Amniotic epithelial cell (primary cell): ENCODE measurements around the gene ATP5ME.
"Not testable (repeated sequence)": the region's sequence is repeated elsewhere in the genome, so short reads cannot be mapped to it uniquely, and the experiment has no call there.

Experiments
- DNase-seq: peaks from one replicate; pipeline ENCODE4 v3.0.0-alpha.2; 2010; ENCODE audit warnings: low read depth

Gene ATP5ME

GRCh38 chr4:674172-675035 is at the start of gene ATP5ME, which contains the start of gene MYL5:
ATP5ME (minus strand) TSS chr4:674276; CDS start chr4:674247, 29 bp downstream.
MYL5 (plus strand) TSS chr4:674542; CDS start chr4:678027, 3,485 bp downstream.
- peak; percentile 91 for DNase-seq

GRCh38 chr4:722851-723360 is 48.8 kb upstream of the ATP5ME start:
- no peak for DNase-seq

- no peak for DNase-seq
Measured at GRCh38 chr4:722169-722725, 48.2 kb upstream of the ATP5ME start.

- DNase-seq = peak; percentile 84
Measured at GRCh38 chr4:721261-722168, 47.4 kb upstream of the ATP5ME start.

GRCh38 chr4:720111-720860 is 46.2 kb upstream of the ATP5ME start:
- DNase-seq = no peak

GRCh38 chr4:718460-718859 is 44.4 kb upstream of the ATP5ME start:
- DNase-seq = no peak

GRCh38 chr4:717601-718320 is 43.7 kb upstream of the ATP5ME start:
- DNase-seq = no peak

- DNase-seq = no peak
Measured at GRCh38 chr4:714087-714486, 40.0 kb upstream of the ATP5ME start.

GRCh38 chr4:712916-713632 is 39.0 kb upstream of the ATP5ME start:
- no peak for DNase-seq

GRCh38 chr4:712093-712492 is 38.0 kb upstream of the ATP5ME start:
- DNase-seq = no peak

GRCh38 chr4:710916-711315 is 36.8 kb upstream of the ATP5ME start:
- DNase-seq = no peak

GRCh38 chr4:710116-710515 is 36.0 kb upstream of the ATP5ME start:
- DNase-seq = no peak

- no peak for DNase-seq
Measured at GRCh38 chr4:709348-709747, 35.3 kb upstream of the ATP5ME start.

GRCh38 chr4:708631-708933 is 34.5 kb upstream of the ATP5ME start:
- DNase-seq = no peak

GRCh38 chr4:707929-708630 is 34.0 kb upstream of the ATP5ME start:
- no peak for DNase-seq

GRCh38 chr4:706834-707598 is 32.9 kb upstream of the ATP5ME start:
- no peak for DNase-seq

- DNase-seq = not testable (repeated sequence)
Measured at GRCh38 chr4:706083-706633, 32.1 kb upstream of the ATP5ME start.

GRCh38 chr4:705278-706082 is 31.4 kb upstream of the ATP5ME start, which contains the start of gene PCGF3:
PCGF3 (plus strand) TSS chr4:705832; CDS start chr4:733681, 27,849 bp downstream.
- DNase-seq = peak; percentile 88
